Thyroid gland (tissue), 4 donors: ENCODE results near the gene PRRC2A. TPM values are rescaled to one million over a fixed set of nuclear protein-coding genes. Genes with fewer than 3 reads are reported as not detected.

Experiments used
- DNase-seq, 2 donors: peaks; one replicate each; pipeline ENCODE4 v3.0.0-alpha.2; 2019
- H3K27ac ChIP-seq, 3 donors: fragments of 200-600 bp; sonication (generic); 1 replicate in 2 of 3; 2 replicates in 1 of 3; pipeline ENCODE4 v1.5.1; 2016 to 2019; ENCODE audit warnings: mild to moderate bottlenecking in 1 of 3, moderate library complexity in 1 of 3
- H3K27me3 ChIP-seq: fragments of 200-600 bp; sonication (generic); one replicate; pipeline ENCODE4 v1.5.1; 2019
- H3K36me3 ChIP-seq, 2 donors: fragments of 200-600 bp; sonication (generic); one replicate each; pipeline ENCODE4 v1.5.1; 2016 to 2019
- H3K4me1 ChIP-seq, 2 donors: fragments of 200-600 bp; sonication (generic); one replicate each; pipeline ENCODE4 v1.5.1; 2017 to 2019
- H3K4me3 ChIP-seq, 3 donors: fragments of 200-600 bp; sonication (generic); replicated peaks in 1 of 3; 1 replicate in 2 of 3; 2 replicates in 1 of 3; pipeline ENCODE4 v1.5.1; 2016; ENCODE audit warnings: mild to moderate bottlenecking in 1 of 3
- H3K9me3 ChIP-seq: fragments of 200-600 bp; sonication (generic); one replicate; pipeline ENCODE4 v1.5.1; 2017
- POLR2A ChIP-seq, 2 donors: fragments of 450-650 bp; IDR thresholded peaks; one replicate each; pipeline ENCODE4 v1.6.1; 2017; ENCODE audit warnings: antibody characterized with exemption in 2 of 2, mild to moderate bottlenecking in 2 of 2, moderate library complexity in 1 of 2
- WGBS, 2 donors: methylation state at CpG; one replicate each; pipeline ENCODE4 v1.1.5; 2017; 5-methylcytosine and 5-hydroxymethylcytosine counted together
- intact Hi-C: fragments of 100-400 bp; cut with DNase I; formaldehyde crosslinking; loops from one replicate; pipeline ENCODE4 v1.15.1; 2023
- total RNA-seq, 4 donors: library from RNA; depleted of rRNA; stranded (reverse); fragments of >200 nt; gene quantifications; one replicate each; pipeline ENCODE4 v1.2.3, GENCODE V29; 2016
- TF ChIP-seq, protein P1 (sequence below), 6 experiments: fragments of 200-600 bp in 3 of 6; fragments of 450-650 bp in 3 of 6; sonication (generic) in 3 of 6; IDR thresholded peaks; one replicate each; pipeline ENCODE4 v1.5.1; 2016 to 2019; ENCODE audit warnings: antibody characterized with exemption in 6 of 6, mild to moderate bottlenecking in 2 of 6, inconsistent platforms in 1 of 6, moderate library complexity in 1 of 6

PRRC2A gene
- total RNA-seq, 4 donors from 2014 or later, result 68.5 to 127 (median 86.7) TPM

DNA sequence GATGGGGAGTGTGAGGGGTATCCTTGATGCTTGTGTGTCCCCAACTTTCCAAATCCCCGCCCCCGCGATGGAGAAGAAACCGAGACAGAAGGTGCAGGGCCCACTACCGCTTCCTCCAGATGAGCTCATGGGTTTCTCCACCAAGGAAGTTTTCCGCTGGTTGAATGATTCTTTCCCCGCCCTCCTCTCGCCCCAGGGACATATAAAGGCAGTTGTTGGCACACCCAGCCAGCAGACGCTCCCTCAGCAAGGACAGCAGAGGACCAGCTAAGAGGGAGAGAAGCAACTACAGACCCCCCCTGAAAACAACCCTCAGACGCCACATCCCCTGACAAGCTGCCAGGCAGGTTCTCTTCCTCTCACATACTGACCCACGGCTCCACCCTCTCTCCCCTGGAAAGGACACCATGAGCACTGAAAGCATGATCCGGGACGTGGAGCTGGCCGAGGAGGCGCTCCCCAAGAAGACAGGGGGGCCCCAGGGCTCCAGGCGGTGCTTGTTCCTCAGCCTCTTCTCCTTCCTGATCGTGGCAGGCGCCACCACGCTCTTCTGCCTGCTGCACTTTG is 45.1 kb upstream of the PRRC2A start, which contains the start of gene TNF:
TNF (plus strand) TSS at position 231 of the 567 bp plus-strand sequence; CDS start at position 408, 177 bp downstream.
- no peak within 1 kb of the TSS for H3K27ac ChIP-seq
- 44 to 52% methylated on average over 16 to 19 of the region's 19 CpGs for WGBS, 2 donors
- no peak within 1 kb of the TSS for H3K4me3 ChIP-seq
- no peaks in the 10 kb centered on the region for H3K9me3 ChIP-seq
- intact Hi-C loops, result no loop called here
- peak in 1 of 2 donors; percentile 8 for DNase-seq
- H3K27me3 ChIP-seq, result no peaks in the 10 kb centered on the region
- TF ChIP-seq, protein P1, sequence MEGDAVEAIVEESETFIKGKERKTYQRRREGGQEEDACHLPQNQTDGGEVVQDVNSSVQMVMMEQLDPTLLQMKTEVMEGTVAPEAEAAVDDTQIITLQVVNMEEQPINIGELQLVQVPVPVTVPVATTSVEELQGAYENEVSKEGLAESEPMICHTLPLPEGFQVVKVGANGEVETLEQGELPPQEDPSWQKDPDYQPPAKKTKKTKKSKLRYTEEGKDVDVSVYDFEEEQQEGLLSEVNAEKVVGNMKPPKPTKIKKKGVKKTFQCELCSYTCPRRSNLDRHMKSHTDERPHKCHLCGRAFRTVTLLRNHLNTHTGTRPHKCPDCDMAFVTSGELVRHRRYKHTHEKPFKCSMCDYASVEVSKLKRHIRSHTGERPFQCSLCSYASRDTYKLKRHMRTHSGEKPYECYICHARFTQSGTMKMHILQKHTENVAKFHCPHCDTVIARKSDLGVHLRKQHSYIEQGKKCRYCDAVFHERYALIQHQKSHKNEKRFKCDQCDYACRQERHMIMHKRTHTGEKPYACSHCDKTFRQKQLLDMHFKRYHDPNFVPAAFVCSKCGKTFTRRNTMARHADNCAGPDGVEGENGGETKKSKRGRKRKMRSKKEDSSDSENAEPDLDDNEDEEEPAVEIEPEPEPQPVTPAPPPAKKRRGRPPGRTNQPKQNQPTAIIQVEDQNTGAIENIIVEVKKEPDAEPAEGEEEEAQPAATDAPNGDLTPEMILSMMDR (IDR thresholded peaks at IDR 0.05), result no peak
- TF ChIP-seq POLR2A (IDR thresholded peaks at IDR 0.05), result no peak
- no peaks in the 10 kb centered on the region for H3K36me3 ChIP-seq
- H3K4me1 ChIP-seq, result no peaks in the 10 kb centered on the region

DNA sequence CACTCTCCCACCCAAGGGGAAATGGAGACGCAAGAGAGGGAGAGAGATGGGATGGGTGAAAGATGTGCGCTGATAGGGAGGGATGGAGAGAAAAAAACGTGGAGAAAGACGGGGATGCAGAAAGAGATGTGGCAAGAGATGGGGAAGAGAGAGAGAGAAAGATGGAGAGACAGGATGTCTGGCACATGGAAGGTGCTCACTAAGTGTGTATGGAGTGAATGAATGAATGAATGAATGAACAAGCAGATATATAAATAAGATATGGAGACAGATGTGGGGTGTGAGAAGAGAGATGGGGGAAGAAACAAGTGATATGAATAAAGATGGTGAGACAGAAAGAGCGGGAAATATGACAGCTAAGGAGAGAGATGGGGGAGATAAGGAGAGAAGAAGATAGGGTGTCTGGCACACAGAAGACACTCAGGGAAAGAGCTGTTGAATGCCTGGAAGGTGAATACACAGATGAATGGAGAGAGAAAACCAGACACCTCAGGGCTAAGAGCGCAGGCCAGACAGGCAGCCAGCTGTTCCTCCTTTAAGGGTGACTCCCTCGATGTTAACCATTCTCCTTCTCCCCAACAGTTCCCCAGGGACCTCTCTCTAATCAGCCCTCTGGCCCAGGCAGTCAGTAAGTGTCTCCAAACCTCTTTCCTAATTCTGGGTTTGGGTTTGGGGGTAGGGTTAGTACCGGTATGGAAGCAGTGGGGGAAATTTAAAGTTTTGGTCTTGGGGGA is 44.4 kb upstream of the PRRC2A start:
- no peak overlapping the region for H3K27ac ChIP-seq
- H3K36me3 ChIP-seq, result no peaks in the 10 kb centered on the region
- TF ChIP-seq POLR2A (IDR thresholded peaks at IDR 0.05), result no peak
- TF ChIP-seq, protein P1 (IDR thresholded peaks at IDR 0.05), result no peak
- H3K4me3 ChIP-seq, result no peak overlapping the region
- no peaks in the 10 kb centered on the region for H3K9me3 ChIP-seq
- peaks cover 0 to 3% of the 10 kb centered on the region in 2 donors for H3K4me1 ChIP-seq
- WGBS, 2 donors, result 70 to 74% methylated on average over 8 of the region's 8 CpGs
- H3K27me3 ChIP-seq, result no peaks in the 10 kb centered on the region
- intact Hi-C loops, result no loop called here
- DNase-seq, result no peak

DNA sequence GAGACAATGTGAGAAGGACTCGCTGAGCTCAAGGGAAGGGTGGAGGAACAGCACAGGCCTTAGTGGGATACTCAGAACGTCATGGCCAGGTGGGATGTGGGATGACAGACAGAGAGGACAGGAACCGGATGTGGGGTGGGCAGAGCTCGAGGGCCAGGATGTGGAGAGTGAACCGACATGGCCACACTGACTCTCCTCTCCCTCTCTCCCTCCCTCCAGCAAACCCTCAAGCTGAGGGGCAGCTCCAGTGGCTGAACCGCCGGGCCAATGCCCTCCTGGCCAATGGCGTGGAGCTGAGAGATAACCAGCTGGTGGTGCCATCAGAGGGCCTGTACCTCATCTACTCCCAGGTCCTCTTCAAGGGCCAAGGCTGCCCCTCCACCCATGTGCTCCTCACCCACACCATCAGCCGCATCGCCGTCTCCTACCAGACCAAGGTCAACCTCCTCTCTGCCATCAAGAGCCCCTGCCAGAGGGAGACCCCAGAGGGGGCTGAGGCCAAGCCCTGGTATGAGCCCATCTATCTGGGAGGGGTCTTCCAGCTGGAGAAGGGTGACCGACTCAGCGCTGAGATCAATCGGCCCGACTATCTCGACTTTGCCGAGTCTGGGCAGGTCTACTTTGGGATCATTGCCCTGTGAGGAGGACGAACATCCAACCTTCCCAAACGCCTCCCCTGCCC is 43.5 kb upstream of the PRRC2A start:
- Histone ChIP-seq H3K4me1 (peaks cover 7 to 10% of the 10 kb centered on the region in 2 donors), H3K27ac (no peak overlapping the region), H3K27me3 (no peaks in the 10 kb centered on the region), H3K36me3 (no peaks in the 10 kb centered on the region), H3K4me3 (no peak overlapping the region), H3K9me3 (no peaks in the 10 kb centered on the region)
- WGBS, 2 donors, result 82 to 84% methylated on average over 19 of the region's 19 CpGs
- intact Hi-C loops, result no loop called here
- TF ChIP-seq, protein P1 (IDR thresholded peaks at IDR 0.05), result no peak
- no peak for TF ChIP-seq POLR2A (IDR thresholded peaks at IDR 0.05)
- no peak for DNase-seq

DNA sequence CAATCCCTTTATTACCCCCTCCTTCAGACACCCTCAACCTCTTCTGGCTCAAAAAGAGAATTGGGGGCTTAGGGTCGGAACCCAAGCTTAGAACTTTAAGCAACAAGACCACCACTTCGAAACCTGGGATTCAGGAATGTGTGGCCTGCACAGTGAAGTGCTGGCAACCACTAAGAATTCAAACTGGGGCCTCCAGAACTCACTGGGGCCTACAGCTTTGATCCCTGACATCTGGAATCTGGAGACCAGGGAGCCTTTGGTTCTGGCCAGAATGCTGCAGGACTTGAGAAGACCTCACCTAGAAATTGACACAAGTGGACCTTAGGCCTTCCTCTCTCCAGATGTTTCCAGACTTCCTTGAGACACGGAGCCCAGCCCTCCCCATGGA is 42.9 kb upstream of the PRRC2A start:
- no peaks in the 10 kb centered on the region for H3K9me3 ChIP-seq
- intact Hi-C loops, result no loop called here
- no peaks in the 10 kb centered on the region for H3K27me3 ChIP-seq
- no peak for DNase-seq
- TF ChIP-seq, protein P1 (IDR thresholded peaks at IDR 0.05), result no peak
- no peak for TF ChIP-seq POLR2A (IDR thresholded peaks at IDR 0.05)
- H3K4me1 ChIP-seq, result peaks cover 10 to 12% of the 10 kb centered on the region in 2 donors
- no peak overlapping the region for H3K27ac ChIP-seq
- no peaks in the 10 kb centered on the region for H3K36me3 ChIP-seq
- 88 to 92% methylated on average over 3 of the region's 3 CpGs for WGBS, 2 donors
- no peak overlapping the region for H3K4me3 ChIP-seq
